Liver (tissue), 9 donors: ENCODE data around the gene NELL1. TPM values are rescaled to one million over a fixed set of nuclear protein-coding genes. Genes with fewer than 3 reads are reported as not detected.

Experiments used
- DNase-seq: peaks from one replicate; pipeline ENCODE4 v3.0.0-alpha.2; 2017; ENCODE audit warnings: low spot score
- H3K27ac ChIP-seq, 2 donors: one replicate each; pipeline ENCODE4 v1.7.0; 2013; ENCODE audit warnings: inconsistent platforms in 2 of 2, low read length in 2 of 2, control low read depth in 1 of 2, low read depth in 1 of 2, mild to moderate bottlenecking in 1 of 2
- H3K27me3 ChIP-seq, 4 donors: one replicate each; pipeline versions ENCODE4 v1.6.1 to v1.7.0; 2013; ENCODE audit warnings: low read length in 3 of 4, inconsistent platforms in 1 of 4, mild to moderate bottlenecking in 1 of 4, moderate library complexity in 1 of 4; ENCODE audit not compliant: control insufficient read depth in 4 of 4, insufficient read depth in 4 of 4
- H3K36me3 ChIP-seq, 4 donors: one replicate each; pipeline versions ENCODE4 v1.6.1 to v1.7.0; 2013; ENCODE audit warnings: low read length in 3 of 4, mild to moderate bottlenecking in 3 of 4, low read depth in 1 of 4, moderate library complexity in 1 of 4; ENCODE audit not compliant: control insufficient read depth in 4 of 4, insufficient read depth in 3 of 4
- H3K4me1 ChIP-seq, 4 donors: one replicate each; pipeline versions ENCODE4 v1.6.1 to v1.7.0; 2013; ENCODE audit warnings: low read length in 3 of 4, mild to moderate bottlenecking in 3 of 4, moderate library complexity in 1 of 4; ENCODE audit not compliant: control insufficient read depth in 4 of 4, insufficient read depth in 4 of 4
- H3K4me3 ChIP-seq, 3 donors: one replicate each; pipeline versions ENCODE4 v1.6.1 to v1.7.0; 2013; ENCODE audit warnings: low read length in 3 of 3, control low read depth in 1 of 3, low read depth in 1 of 3, mild to moderate bottlenecking in 1 of 3
- H3K9ac ChIP-seq, 2 donors: one replicate each; pipeline ENCODE4 v1.7.0; 2013; ENCODE audit warnings: low read length in 2 of 2, mild to moderate bottlenecking in 2 of 2, moderate library complexity in 2 of 2, control low read depth in 1 of 2, low read depth in 1 of 2
- H3K9me3 ChIP-seq, 4 donors: one replicate each; pipeline versions ENCODE4 v1.6.1 to v1.7.0; 2013; ENCODE audit warnings: low read length in 3 of 4; ENCODE audit not compliant: control insufficient read depth in 4 of 4
- FOXA1 ChIP-seq: IDR thresholded peaks from 2 replicates; pipeline ENCODE4 v1.6.1; 2016; ENCODE audit warnings: antibody characterized with exemption
- GABPA ChIP-seq, 2 donors: IDR thresholded peaks in 1 of 2; conservative IDR thresholded peaks in 1 of 2; 2 replicates each; pipeline ENCODE4 v1.6.1; 2016; ENCODE audit warnings: antibody characterized with exemption in 2 of 2, mild to moderate bottlenecking in 1 of 2, moderate library complexity in 1 of 2
- HNF4A ChIP-seq, 2 donors: conservative IDR thresholded peaks; 2 replicates each; pipeline ENCODE4 v1.6.1; 2016; ENCODE audit warnings: antibody characterized with exemption in 2 of 2, mild to moderate bottlenecking in 2 of 2
- JUND ChIP-seq, 2 donors: IDR thresholded peaks; 2 replicates each; pipeline ENCODE4 v1.6.1; 2016; ENCODE audit warnings: antibody characterized with exemption in 2 of 2
- NR2F2 ChIP-seq: IDR thresholded peaks from 2 replicates; pipeline ENCODE4 v1.6.1; 2016; ENCODE audit warnings: antibody characterized with exemption
- RAD21 ChIP-seq, 2 donors: IDR thresholded peaks; 2 replicates each; pipeline ENCODE4 v1.6.1; 2016; ENCODE audit warnings: antibody characterized with exemption in 2 of 2, mild to moderate bottlenecking in 2 of 2
- RXRA ChIP-seq, 2 donors: IDR thresholded peaks; 2 replicates each; pipeline ENCODE4 v1.6.1; 2017 to 2018; ENCODE audit warnings: antibody characterized with exemption in 2 of 2, mild to moderate bottlenecking in 1 of 2
- SP1 ChIP-seq: IDR thresholded peaks from 2 replicates; pipeline ENCODE4 v1.6.1; 2018; ENCODE audit warnings: antibody characterized with exemption, mild to moderate bottlenecking
- TAF1 ChIP-seq: conservative IDR thresholded peaks from 2 replicates; pipeline ENCODE4 v1.6.1; 2016; ENCODE audit warnings: antibody characterized with exemption, mild to moderate bottlenecking
- YY1 ChIP-seq: IDR thresholded peaks from 2 replicates; pipeline ENCODE4 v1.6.1; 2016; ENCODE audit warnings: antibody characterized with exemption, mild to moderate bottlenecking
- WGBS: extraction: QIAGEN DNeasy Blood & Tissue Kit; methylation state at CpG from one replicate; pipeline ENCODE4 v1.1.7; 2013; 5-methylcytosine and 5-hydroxymethylcytosine counted together
- polyA plus RNA-seq, 2 donors: library from polyadenylated mRNA; stranded (reverse) in 1 of 2; unstranded in 1 of 2; fragments of 200-250 nt in 1 of 2; fragments of >200 nt in 1 of 2; fragmentation: Nextera tagmentation in 1 of 2; extraction: Ambion mirVana in 1 of 2; gene quantifications; one replicate each; pipeline versions ENCODE4 v1.2.1 to v1.2.3, GENCODE V29; 2013 to 2015
- total RNA-seq, 2 donors: library from RNA; depleted of rRNA; stranded (reverse); fragments of >200 nt; gene quantifications; one replicate each; pipeline ENCODE4 v1.2.3, GENCODE V29; 2014
- TF ChIP-seq, protein P1 (sequence below): IDR thresholded peaks from 2 replicates; pipeline ENCODE4 v1.6.1; 2016; ENCODE audit warnings: antibody characterized with exemption
- TF ChIP-seq, protein P2 (sequence below): fragments of 150-350 bp; IDR thresholded peaks from 2 replicates; pipeline ENCODE4 v1.5.1; 2017; ENCODE audit warnings: improper control_type of control experiment, low read depth, low read length; ENCODE audit not compliant: missing input control
- TF ChIP-seq, protein P3 (sequence below): IDR thresholded peaks from 2 replicates; pipeline ENCODE4 v1.6.1; 2016; ENCODE audit warnings: antibody characterized with exemption
- TF ChIP-seq, protein P4 (sequence below): IDR thresholded peaks from 2 replicates; pipeline ENCODE4 v1.6.1; 2016; ENCODE audit warnings: antibody characterized with exemption
- donor health status: healthy.
- donor health status: healthy.
- donor health status: healthy.
- donor health status: healthy.
- donor health status: healthy.

The NELL1 gene
- total and polyA plus RNA-seq, 4 donors = not detected

- TF ChIP-seq, protein P1, sequence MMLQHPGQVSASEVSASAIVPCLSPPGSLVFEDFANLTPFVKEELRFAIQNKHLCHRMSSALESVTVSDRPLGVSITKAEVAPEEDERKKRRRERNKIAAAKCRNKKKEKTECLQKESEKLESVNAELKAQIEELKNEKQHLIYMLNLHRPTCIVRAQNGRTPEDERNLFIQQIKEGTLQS = no peak
- TF ChIP-seq HNF4A (conservative IDR thresholded peaks at IDR 0.05) (no peak), FOXA1 (no peak), TAF1 (no peak)
- TF ChIP-seq, protein P2, sequence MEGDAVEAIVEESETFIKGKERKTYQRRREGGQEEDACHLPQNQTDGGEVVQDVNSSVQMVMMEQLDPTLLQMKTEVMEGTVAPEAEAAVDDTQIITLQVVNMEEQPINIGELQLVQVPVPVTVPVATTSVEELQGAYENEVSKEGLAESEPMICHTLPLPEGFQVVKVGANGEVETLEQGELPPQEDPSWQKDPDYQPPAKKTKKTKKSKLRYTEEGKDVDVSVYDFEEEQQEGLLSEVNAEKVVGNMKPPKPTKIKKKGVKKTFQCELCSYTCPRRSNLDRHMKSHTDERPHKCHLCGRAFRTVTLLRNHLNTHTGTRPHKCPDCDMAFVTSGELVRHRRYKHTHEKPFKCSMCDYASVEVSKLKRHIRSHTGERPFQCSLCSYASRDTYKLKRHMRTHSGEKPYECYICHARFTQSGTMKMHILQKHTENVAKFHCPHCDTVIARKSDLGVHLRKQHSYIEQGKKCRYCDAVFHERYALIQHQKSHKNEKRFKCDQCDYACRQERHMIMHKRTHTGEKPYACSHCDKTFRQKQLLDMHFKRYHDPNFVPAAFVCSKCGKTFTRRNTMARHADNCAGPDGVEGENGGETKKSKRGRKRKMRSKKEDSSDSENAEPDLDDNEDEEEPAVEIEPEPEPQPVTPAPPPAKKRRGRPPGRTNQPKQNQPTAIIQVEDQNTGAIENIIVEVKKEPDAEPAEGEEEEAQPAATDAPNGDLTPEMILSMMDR = no peak
- TF ChIP-seq, protein P3, sequence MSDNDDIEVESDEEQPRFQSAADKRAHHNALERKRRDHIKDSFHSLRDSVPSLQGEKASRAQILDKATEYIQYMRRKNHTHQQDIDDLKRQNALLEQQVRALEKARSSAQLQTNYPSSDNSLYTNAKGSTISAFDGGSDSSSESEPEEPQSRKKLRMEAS = no peak
- DNase-seq = no peak
- peaks cover 0 to 3% (median 0%) of the 10 kb centered on the region in 4 donors for H3K27me3 ChIP-seq
- H3K4me1 ChIP-seq = no peaks in the 10 kb centered on the region
- no peak overlapping the region for H3K27ac ChIP-seq
- H3K36me3 ChIP-seq = no peaks in the 10 kb centered on the region
- no peak overlapping the region for H3K9ac ChIP-seq
- no peaks in the 10 kb centered on the region for H3K9me3 ChIP-seq
- 58% methylated on average over 4 of the region's 4 CpGs for WGBS
- H3K4me3 ChIP-seq = no peak overlapping the region
Observed at GRCh38 chr11:20783220-20783619, 113.8 kb downstream of the NELL1 start.

- TF ChIP-seq GABPA (IDR thresholded peaks at IDR 0.05 in 1 of 2, conservative IDR thresholded peaks at IDR 0.05 in 1 of 2) (no peak), NR2F2 (no peak), FOXA1 (no peak)
- Histone ChIP-seq H3K4me1 (no peaks in the 10 kb centered on the region), H3K9ac (no peak overlapping the region), H3K4me3 (no peak overlapping the region), H3K36me3 (no peaks in the 10 kb centered on the region), H3K27me3 (peaks cover 0 to 3% (median 0%) of the 10 kb centered on the region in 4 donors), H3K9me3 (no peaks in the 10 kb centered on the region), H3K27ac (no peak overlapping the region)
- 72% methylated on average over 7 of the region's 7 CpGs for WGBS
- no peak for DNase-seq
Observed at GRCh38 chr11:20790622-20791021, 121.2 kb downstream of the NELL1 start.

GRCh38 chr11:20795005-20795404 is 125.6 kb downstream of the NELL1 start:
- no peak for DNase-seq
- Histone ChIP-seq H3K4me1 (no peaks in the 10 kb centered on the region), H3K36me3 (no peaks in the 10 kb centered on the region), H3K27me3 (no peaks in the 10 kb centered on the region), H3K4me3 (no peak overlapping the region), H3K9me3 (no peaks in the 10 kb centered on the region), H3K9ac (no peak overlapping the region), H3K27ac (no peak overlapping the region)
- TF ChIP-seq, protein P4, sequence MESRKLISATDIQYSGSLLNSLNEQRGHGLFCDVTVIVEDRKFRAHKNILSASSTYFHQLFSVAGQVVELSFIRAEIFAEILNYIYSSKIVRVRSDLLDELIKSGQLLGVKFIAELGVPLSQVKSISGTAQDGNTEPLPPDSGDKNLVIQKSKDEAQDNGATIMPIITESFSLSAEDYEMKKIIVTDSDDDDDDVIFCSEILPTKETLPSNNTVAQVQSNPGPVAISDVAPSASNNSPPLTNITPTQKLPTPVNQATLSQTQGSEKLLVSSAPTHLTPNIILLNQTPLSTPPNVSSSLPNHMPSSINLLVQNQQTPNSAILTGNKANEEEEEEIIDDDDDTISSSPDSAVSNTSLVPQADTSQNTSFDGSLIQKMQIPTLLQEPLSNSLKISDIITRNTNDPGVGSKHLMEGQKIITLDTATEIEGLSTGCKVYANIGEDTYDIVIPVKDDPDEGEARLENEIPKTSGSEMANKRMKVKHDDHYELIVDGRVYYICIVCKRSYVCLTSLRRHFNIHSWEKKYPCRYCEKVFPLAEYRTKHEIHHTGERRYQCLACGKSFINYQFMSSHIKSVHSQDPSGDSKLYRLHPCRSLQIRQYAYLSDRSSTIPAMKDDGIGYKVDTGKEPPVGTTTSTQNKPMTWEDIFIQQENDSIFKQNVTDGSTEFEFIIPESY = no peak
- TF ChIP-seq SP1 (no peak), RXRA (IDR thresholded peaks at IDR 0.05) (no peak), RAD21 (IDR thresholded peaks at IDR 0.05) (no peak), JUND (IDR thresholded peaks at IDR 0.05) (no peak), FOXA1 (no peak), YY1 (no peak)
- TF ChIP-seq, protein P1 = no peak
- TF ChIP-seq, protein P3 = no peak
- 56% methylated on average over 3 of the region's 3 CpGs for WGBS
